Stimulated activated CD8-positive, alpha-beta memory T cell treated with anti-CD3 and anti-CD28 coated beads, Interleukin-4, amount 100 ng/mL, for 4 hours (primary cell): ENCODE data around the gene CHST8.
"Not testable (repeated sequence)": the region's sequence is repeated elsewhere in the genome, so short reads cannot be mapped to it uniquely, and the experiment has no call there.

Experiments used
- DNase-seq, 2 donors: peaks; one replicate each; pipeline ENCODE4 v3.0.0-alpha.2; 2020; ENCODE audit warnings: low read depth in 2 of 2, low spot score in 1 of 2

Gene CHST8

GRCh38 chr19:33641261-33641660 is 19.5 kb downstream of the CHST8 start:
- no peak for DNase-seq

DNA sequence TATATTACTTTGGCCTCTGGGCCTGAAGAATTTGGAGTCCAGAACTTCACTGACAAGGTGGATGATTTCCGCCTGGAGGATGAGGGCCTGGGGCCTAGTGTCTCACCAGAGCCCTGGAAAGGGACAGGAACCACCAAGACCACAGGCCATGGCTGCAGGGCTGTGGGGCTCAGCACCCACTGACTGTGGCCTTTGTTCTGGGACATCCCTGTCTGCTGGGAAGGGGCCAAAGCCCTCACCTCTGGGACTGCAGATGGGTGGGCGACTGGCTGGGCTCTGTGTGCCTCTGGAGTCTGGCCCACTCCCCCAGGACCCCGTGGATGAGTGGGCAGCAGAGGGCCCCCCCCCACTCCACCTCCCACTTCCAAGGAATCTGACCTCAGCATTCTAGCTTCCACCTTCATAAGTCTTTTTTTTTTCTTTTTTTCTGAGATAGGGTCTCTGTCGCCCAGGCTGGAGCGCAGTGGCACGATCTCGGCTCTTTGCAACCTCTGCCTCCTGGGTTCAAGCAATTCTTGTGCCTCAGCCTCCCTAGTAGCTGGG is 20.3 kb downstream of the CHST8 start:
- DNase-seq: no peak

DNA sequence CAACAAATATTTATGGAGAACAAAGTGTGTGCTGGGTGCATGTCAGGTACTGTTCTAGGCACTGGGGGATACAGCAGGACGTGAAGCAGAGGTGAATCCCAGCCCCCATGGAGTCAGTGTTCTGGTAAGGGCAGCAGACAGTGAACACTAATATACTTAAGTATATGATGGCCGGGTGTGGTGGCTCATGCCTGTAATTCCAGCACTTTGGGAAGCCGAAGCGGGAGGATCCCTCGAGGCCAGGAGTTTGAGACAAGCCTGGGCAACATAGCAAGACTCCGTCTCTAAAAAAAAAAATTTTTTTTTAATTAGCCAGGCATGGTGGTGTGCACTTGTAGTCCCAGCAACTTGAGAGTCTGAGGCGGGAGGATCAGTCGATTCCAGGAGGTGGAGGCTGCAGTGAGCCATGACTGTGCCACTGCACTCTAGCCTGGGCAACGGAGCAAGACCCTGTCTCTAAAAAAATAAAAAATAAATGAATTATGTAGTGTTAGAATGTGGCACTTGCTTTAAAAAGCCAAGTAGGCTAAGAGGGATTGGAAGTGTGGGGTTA is 22.6 kb downstream of the CHST8 start:
- no peak for DNase-seq

- no peak for DNase-seq
These were observed 24.6 kb downstream of the CHST8 start for GRCh38 chr19:33646306-33646705.

GRCh38 chr19:33647146-33647545 is 25.4 kb downstream of the CHST8 start:
- no peak for DNase-seq

DNA sequence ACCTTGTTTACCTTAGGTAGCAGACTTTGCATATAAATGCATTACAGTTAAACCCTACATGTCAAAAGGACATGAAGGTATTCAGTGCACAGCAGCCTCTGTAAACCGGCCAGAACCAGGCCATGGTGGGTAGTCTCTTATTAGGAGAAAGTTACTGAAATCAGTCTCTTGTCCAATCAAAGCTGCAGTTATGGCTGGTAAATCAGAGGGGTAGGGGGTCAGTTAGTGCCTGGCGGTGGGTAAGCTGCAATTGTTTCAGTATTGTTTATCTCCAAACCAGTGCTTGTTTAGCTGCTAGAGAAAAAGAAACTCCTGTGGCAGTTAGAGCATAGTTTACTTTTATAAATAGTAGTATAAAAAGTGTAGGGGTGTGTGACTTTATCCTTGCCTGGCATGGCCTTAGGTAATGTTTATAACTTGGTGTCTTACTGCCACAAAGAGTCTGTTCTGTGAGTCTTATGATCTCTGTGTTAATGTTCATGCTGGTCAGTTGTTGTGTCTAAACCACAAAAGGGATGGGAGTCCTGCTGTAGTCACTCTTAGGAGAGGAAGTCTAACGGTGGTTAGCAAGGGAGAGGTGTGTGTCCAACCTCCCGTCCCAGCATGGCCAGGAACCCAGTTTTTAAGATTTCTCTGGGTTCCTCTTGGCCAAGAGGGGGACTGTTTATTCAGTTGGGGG is 28.0 kb downstream of the CHST8 start:
- no peak for DNase-seq

GRCh38 chr19:33653684-33654083 is 31.9 kb downstream of the CHST8 start:
- DNase-seq: no peak

GRCh38 chr19:33654840-33655508 is 33.2 kb downstream of the CHST8 start:
- no peak for DNase-seq

DNA sequence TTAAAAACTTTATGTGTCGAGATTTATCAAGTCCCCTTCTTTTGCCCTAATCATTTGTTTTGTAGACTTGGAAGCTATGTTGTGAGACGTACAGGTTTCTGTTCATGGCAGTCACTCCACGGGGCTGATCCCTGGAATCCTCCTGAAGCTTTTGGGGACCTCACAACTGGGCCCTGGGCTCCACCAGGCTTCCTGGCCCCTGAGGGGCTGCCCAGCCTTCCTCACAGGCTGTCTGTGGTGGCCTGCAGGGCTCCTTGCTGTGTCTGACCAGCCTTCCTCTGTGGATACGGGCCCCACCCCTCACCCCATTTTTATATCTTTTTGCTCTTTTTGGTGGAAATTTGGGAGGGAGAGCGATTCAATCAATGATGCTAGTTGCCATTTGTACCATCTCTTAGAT is 38.1 kb downstream of the CHST8 start:
- DNase-seq: no peak

DNA sequence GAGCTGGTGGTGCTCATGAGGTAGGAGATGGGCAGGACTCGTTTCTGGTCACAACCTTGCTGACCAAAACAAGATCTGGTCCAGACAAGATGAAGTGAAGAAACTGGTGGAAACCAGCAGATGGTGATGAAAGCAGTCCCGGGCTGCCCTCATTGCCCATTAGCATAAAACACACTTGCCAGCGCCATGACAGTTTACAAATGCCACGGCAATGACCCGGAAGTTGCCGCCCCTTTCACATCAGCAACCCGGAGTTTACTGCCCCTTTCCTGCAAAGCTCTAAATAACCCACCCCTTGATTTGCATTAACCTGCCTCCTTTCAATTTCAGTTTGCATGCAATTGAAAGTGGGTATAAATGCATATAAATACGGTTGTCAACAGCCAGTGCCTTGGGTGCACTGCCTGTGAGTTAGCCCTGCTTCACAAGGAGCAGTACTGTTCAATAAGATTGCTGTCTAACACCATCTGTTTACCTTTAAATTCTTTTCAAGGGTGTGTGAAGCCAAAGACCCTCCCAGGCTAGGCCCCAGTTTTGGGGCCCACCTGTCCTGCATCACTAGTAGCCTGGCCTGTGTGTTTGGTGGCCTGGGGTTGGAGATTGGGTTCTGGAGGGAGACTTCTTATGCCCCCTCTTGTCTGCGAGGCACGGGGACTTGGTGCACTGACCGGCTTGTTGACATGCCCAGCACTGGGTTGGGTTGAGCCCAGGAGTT is 38.8 kb downstream of the CHST8 start:
- no peak for DNase-seq

DNA sequence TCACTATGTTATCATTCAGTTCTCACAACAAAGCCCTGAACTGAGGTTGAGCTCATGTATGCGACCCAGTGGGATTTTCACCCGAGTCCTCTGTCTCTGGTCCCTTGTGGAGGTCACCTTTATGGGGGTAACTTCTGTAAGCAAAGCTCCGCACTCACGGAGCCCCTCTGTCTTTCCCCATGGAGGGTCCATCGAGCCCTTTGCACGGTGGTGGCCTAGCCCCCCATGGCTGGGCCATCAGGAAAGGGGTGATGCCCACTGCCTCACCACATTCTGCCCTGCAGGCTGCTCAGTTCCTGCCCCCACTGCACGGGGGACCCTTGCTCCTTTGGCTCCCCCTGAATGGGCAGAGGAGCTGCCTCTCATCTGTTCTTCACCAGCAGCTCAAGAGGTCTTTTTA is 39.6 kb downstream of the CHST8 start:
- no peak for DNase-seq

DNA sequence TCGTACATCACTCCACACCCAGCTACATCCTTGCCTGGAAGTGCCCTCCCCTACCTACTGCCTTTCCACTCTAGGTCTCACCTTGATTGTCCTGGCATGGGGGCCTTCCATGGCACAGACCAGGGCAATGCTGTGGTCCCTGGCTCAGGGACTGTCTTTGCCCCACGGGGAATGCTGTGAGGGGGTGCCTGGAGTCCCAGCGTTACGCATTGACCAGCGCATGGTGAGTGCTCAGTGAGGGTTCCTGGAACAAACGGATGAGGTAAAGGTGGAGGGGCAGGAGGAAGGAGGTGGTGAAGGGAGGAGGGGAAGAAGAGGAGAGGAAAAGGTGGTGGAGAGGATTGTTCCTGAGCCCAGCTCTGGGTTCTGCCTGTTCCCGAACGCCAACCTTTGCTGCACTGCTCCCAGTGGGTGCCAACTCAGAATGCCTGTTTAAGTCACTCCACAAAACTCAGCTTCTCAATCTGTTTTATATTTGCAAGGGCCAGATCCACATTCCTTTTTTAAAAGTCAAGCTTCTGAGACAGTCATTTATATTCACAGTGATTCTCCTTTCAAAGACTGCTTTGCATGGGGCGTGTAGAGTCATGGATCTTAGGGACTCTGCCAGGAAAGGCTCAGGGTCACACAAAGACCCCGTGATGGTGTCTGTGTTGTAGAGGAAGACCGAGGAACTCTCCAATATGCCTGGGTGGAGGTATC is 40.8 kb downstream of the CHST8 start:
- no peak for DNase-seq

DNA sequence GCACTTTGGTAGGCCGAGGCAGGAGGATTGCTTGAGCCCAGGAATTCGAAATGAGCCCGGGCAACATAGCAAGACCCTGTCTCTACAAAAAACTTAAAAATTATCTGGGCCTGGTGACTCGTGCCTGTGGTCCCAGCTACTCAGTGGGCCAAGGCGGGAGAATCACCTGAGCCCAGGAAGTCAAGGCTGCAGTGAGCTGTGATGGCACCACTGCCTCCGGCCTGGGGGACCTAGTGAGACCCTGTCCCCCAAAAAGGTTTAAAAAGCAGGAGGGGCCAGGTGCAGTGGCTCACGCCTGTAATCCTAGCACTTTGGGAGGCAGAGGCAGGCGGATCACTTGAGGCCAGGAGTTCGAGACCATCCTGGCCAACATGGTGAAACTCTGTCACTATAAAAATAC is 41.6 kb downstream of the CHST8 start:
- not testable (repeated sequence) for DNase-seq

- no peak for DNase-seq
These were observed 43.0 kb downstream of the CHST8 start for GRCh38 chr19:33664744-33665143.

GRCh38 chr19:33665776-33666595 is 44.2 kb downstream of the CHST8 start:
- DNase-seq: no peak

DNA sequence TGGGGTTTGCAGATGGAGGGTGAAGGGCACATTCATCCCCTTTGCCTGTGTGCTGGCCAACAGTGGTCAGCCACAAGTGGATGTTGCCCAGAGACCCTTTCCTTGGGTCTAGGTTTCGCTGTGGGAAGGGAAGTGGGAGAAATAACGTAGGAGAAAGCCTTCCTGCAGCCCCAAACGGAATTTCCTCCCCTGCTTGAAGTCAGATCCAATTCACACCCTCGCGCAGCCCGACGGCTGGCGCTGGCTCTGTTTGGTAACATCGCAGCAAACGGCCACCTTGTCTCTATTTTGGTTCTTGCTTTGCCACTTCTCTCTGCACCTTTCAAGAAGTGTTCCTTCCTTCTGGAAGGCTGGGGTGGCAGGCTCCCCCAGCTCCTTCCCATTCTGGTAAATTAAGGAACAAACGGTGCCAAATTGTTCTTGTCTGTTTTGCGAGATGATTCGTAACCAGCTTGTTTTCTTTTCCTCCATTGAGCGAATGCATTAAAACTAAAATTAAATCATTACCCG is 45.4 kb downstream of the CHST8 start:
- DNase-seq: no peak

GRCh38 chr19:33667881-33668280 is 46.1 kb downstream of the CHST8 start:
- DNase-seq: no peak

GRCh38 chr19:33668968-33669367 is 47.2 kb downstream of the CHST8 start:
- no peak for DNase-seq

GRCh38 chr19:33669376-33669775 is 47.6 kb downstream of the CHST8 start:
- DNase-seq: no peak

- no peak for DNase-seq
These were observed 48.6 kb downstream of the CHST8 start for GRCh38 chr19:33670398-33670797.
